NCI-H1092 (cell line): ENCODE results near the gene CEACAM19.

Source experiments
- DNase-seq: peaks from one replicate; lab custom pipeline; 2025; lab: John Stamatoyannopoulos, UW

CEACAM19 gene

GRCh38 chr19:44723299-44723951 lies 52.1 kb downstream of the CEACAM19 start:
- DNase-seq, result no peak

GRCh38 chr19:44723952-44724319 lies 52.7 kb downstream of the CEACAM19 start:
- peak; percentile 29 for DNase-seq

- DNase-seq, result no peak
Observed at GRCh38 chr19:44725251-44725650, 54.0 kb downstream of the CEACAM19 start.

GRCh38 chr19:44725684-44726083 lies 54.4 kb downstream of the CEACAM19 start:
- DNase-seq, result no peak

- DNase-seq, result no peak
Observed at GRCh38 chr19:44726465-44726864, 55.2 kb downstream of the CEACAM19 start.

GRCh38 chr19:44728178-44728577 lies 56.9 kb downstream of the CEACAM19 start:
- no peak for DNase-seq

- DNase-seq, result no peak
Observed at GRCh38 chr19:44729516-44730033, 58.3 kb downstream of the CEACAM19 start.

GRCh38 chr19:44731081-44731480 lies 59.8 kb downstream of the CEACAM19 start:
- no peak for DNase-seq

- no peak for DNase-seq
Observed at GRCh38 chr19:44731622-44732021, 60.3 kb downstream of the CEACAM19 start.

GRCh38 chr19:44732235-44733014 lies 61.1 kb downstream of the CEACAM19 start:
- no peak for DNase-seq
